Fibroblast of the aortic adventitia (primary cell): ENCODE measurements around the gene GRIK4. TPM values are rescaled to one million over a fixed set of nuclear protein-coding genes. Genes with fewer than 3 reads are reported as not detected.

Experiments used
- DNase-seq: peaks from one replicate; pipeline ENCODE4 v3.0.0-alpha.2; 2010; ENCODE audit warnings: low read depth
- H3K4me3 ChIP-seq: 2 replicates; pipeline ENCODE4 v1.5.1; 2011; ENCODE audit warnings: low read depth, mild to moderate bottlenecking, control low read depth, low read length, moderate library complexity
- CTCF ChIP-seq: IDR thresholded peaks from 2 replicates; pipeline ENCODE4 v1.5.1; 2011; ENCODE audit warnings: mild to moderate bottlenecking, low read length, control low read depth, inconsistent platforms; ENCODE audit not compliant: insufficient read depth
- total RNA-seq: library from RNA; depleted of rRNA; stranded (reverse); fragments of >200 nt; gene quantifications from 2 replicates; pipeline ENCODE4 v1.2.3, GENCODE V29; 2012; ENCODE audit warnings: low replicate concordance

GRIK4 gene
- total RNA-seq, 1 donor, result not detected

DNA sequence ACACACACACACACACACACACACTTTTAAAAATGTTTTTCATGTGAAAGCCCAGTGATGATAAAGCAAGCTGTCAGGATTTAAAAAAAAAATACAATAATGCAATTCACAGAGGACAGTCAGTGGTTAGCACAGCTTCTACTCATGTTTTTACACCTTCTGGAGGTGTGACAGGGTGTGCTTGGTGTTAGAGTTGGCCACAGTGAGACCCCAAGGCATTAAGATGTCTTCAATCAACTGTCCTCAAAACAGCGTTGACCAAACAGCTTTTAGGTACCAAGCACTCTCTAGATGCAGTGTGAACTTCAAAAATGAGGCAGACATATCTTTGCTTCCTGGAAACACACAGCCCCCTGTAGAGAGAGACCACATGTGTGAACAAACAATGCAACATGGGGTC, 346.0 kb downstream of the GRIK4 start:
- TF ChIP-seq CTCF, result no peak
- no peak overlapping the region for H3K4me3 ChIP-seq
- no peak for DNase-seq

- DNase-seq, result peak; percentile 61
- no peak overlapping the region for H3K4me3 ChIP-seq
- TF ChIP-seq CTCF, result no peak
Measured at GRCh38 chr11:120858740-120859139, 347.2 kb downstream of the GRIK4 start.

DNA sequence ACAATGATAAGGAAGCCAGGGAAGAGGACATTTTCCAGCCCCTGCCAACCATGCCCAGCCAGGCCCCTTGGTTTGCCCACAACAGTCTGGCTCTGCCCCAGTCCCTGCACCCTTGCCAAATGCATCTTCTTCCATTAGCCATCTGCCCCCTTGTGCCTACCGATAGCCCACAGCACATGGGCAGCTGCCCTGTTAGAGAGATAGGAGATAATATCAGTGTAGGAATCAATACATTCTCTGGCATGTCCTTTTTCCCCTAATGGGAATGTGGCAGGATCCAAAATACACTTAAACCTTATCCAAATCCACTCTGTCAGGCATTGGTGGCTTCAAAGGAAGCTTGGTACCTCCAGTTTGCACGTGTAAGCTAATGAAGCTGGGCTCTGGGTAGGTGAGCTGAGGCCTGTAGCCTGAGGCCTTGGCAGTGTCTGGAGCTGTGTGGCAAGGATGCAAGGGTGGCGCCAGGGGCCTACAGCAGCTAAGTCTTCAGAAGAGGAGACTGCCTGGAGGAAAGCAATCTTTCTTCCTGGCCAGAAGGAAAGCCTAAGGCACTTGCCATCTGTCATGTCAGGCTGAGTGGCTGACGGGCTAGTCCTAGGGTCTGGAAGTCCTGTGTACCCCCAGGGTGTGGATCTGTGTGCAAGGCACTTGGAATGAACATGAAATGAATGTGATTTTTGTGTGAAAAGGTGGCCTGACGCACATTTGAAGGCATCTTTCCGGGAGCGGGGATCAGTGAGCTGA, 348.2 kb downstream of the GRIK4 start:
- H3K4me3 ChIP-seq, result no peak overlapping the region
- DNase-seq, result no peak
- no peak for TF ChIP-seq CTCF

- no peak overlapping the region for H3K4me3 ChIP-seq
- TF ChIP-seq CTCF, result no peak
- peak; percentile 61 for DNase-seq
Measured at GRCh38 chr11:120863359-120863758, 351.8 kb downstream of the GRIK4 start.

DNA sequence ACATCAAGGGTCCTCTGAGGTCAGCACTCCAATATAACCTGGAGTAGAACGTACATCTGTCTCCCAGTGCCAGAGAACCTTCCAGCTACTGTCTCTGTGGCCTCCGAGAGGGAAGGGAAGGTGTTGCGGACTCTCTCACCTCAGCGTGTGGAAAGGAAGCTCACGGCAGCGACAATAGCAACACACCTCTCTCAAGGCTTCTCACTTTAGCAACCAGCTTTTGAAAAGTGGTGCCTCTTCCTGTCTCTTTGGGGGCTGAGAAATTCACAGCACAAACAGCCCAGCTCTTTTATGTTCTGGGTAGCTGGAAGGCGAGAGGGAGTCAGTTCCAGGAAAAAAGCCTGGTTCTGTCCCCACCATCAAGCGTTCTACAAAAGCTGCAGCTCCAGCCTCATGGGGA, 355.5 kb downstream of the GRIK4 start:
- no peak overlapping the region for H3K4me3 ChIP-seq
- no peak for TF ChIP-seq CTCF
- DNase-seq, result no peak

- DNase-seq, result no peak
- no peak for TF ChIP-seq CTCF
- H3K4me3 ChIP-seq, result no peak overlapping the region
Measured at GRCh38 chr11:120867531-120867930, 356.0 kb downstream of the GRIK4 start.

DNA sequence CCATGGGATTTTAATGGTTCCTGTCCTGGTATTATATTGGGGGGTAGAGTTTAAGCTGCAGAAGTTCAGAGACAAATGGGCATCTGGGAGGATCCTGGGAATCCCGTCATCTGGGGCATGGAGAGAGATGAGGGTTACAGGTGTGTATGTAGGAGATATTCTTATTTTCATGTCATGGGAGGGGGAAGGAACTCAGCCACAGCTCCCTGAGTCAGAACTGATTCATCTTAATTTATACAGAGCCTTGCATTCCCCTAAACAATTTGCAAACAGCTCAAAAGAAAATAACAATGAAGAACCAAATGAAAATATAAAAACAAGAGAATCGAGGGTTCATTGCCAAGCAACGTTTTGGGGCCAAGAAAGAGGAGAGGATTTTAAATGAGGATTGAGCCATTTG, 356.4 kb downstream of the GRIK4 start:
- H3K4me3 ChIP-seq, result no peak overlapping the region
- TF ChIP-seq CTCF, result no peak
- no peak for DNase-seq
